Neural crest cell (in vitro differentiated cells): ENCODE results near the gene LRRC45. TPM values are rescaled to one million over a fixed set of nuclear protein-coding genes. Genes with fewer than 3 reads are reported as not detected.

Experiments
- DNase-seq: peaks from one replicate; pipeline ENCODE4 v3.0.0; 2021; ENCODE audit warnings: low read depth, mixed read lengths, low spot score
- H3K27ac Mint-ChIP-seq: one replicate; pipeline ENCODE4 v1.8.0; 2021; ENCODE audit warnings: mild to moderate bottlenecking, mixed read lengths; ENCODE audit not compliant: unreplicated experiment
- H3K27me3 Mint-ChIP-seq: 2 replicates; pipeline ENCODE4 v1.8.0; 2021; ENCODE audit warnings: low read depth, mild to moderate bottlenecking, mixed read lengths
- H3K36me3 Mint-ChIP-seq: 2 replicates; pipeline ENCODE4 v1.8.0; 2021; ENCODE audit warnings: low read depth, mild to moderate bottlenecking, mixed read lengths
- H3K4me1 Mint-ChIP-seq: 2 replicates; pipeline ENCODE4 v1.8.0; 2021; ENCODE audit warnings: mixed read lengths
- H3K4me3 Mint-ChIP-seq: one replicate; pipeline ENCODE4 v1.8.0; 2021; ENCODE audit warnings: mild to moderate bottlenecking, mixed read lengths
- H3K9me3 Mint-ChIP-seq: 2 replicates; pipeline ENCODE4 v1.8.0; 2021; ENCODE audit warnings: mixed read lengths
- CTCF ChIP-seq: fragments of 200-600 bp; sonication (generic); conservative IDR thresholded peaks from 2 replicates; pipeline ENCODE4 v1.5.0; 2021; ENCODE audit warnings: antibody characterized with exemption, mild to moderate bottlenecking
- total RNA-seq: library from RNA; stranded (reverse); gene quantifications from 2 replicates; pipeline ENCODE4 v1.2.1, GENCODE V29; 2021

The LRRC45 gene
- total RNA-seq, 1 donor from 2014 or later, result 63.5 TPM

GRCh38 chr17:82062984-82063368, 39.9 kb downstream of the LRRC45 start:
- TF ChIP-seq CTCF, result no peak
- Mint-ChIP-seq H3K4me1 (no peaks in the 10 kb centered on the region), H3K27me3 (no peaks in the 10 kb centered on the region), H3K27ac (no peak overlapping the region), H3K9me3 (no peaks in the 10 kb centered on the region), H3K36me3 (no peaks in the 10 kb centered on the region), H3K4me3 (no peak overlapping the region)
- DNase-seq, result no peak

GRCh38 chr17:82063424-82064415, 40.6 kb downstream of the LRRC45 start:
- Mint-ChIP-seq H3K4me3 (peak overlapping the region; percentile 78), H3K36me3 (no peaks in the 10 kb centered on the region), H3K27ac (no peak overlapping the region), H3K4me1 (no peaks in the 10 kb centered on the region), H3K9me3 (no peaks in the 10 kb centered on the region), H3K27me3 (no peaks in the 10 kb centered on the region)
- TF ChIP-seq CTCF, result no peak
- DNase-seq, result no peak

DNA sequence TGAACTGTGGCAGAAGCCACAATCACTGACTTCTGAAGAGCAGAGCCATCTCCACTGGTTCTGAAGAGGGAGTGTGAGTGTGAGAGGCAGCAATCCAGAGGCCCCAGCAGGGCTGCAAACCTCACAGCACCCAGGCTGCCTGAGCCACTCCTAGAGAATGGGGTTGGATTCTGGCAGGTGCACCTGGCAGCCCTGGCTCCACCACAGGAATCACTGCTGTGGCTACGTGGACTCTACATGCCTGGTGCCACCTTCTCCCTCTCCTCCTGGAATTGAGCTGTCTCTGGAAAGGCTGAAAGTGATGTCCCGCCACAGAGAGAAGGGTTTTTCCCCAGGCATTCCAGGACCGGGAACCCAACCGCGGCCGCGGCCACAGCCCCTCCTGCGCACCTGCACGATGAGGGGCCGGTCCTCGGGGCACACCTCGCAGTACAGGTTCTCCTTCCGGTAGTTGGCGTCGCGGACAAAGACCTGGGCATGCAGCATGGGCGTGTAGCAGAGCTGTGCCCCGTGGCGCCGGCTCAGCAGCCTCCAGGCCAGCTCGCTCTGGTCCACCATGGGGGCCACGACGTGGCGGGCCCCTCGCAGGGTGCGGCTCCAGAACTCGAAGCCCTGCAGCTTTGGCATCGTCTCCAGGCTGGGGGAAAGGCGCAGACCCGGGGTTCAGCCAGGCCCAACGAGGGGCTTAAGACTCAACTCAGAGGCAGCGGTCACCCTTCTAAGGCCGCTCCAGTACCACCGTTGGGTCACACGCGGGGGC, 41.5 kb downstream of the LRRC45 start:
- TF ChIP-seq CTCF, result no peak
- DNase-seq, result no peak
- Mint-ChIP-seq H3K4me1 (no peaks in the 10 kb centered on the region), H3K27me3 (no peaks in the 10 kb centered on the region), H3K27ac (no peak overlapping the region), H3K9me3 (no peaks in the 10 kb centered on the region), H3K4me3 (peak overlapping the region; percentile 78), H3K36me3 (no peaks in the 10 kb centered on the region)

GRCh38 chr17:82065193-82065637, 42.1 kb downstream of the LRRC45 start:
- Mint-ChIP-seq H3K27me3 (peaks cover 2% of the 10 kb centered on the region), H3K9me3 (no peaks in the 10 kb centered on the region), H3K36me3 (no peaks in the 10 kb centered on the region), H3K4me3 (peak overlapping the region; percentile 78), H3K4me1 (no peaks in the 10 kb centered on the region), H3K27ac (no peak overlapping the region)
- DNase-seq, result no peak
- TF ChIP-seq CTCF, result no peak

GRCh38 chr17:82065638-82066303, 42.7 kb downstream of the LRRC45 start, which contains the start of gene DUS1L:
Gene DUS1L (minus strand): TSS chr17:82065804. CDS start chr17:82065059, 745 bp downstream.
- Mint-ChIP-seq H3K4me1 (no peaks in the 10 kb centered on the region), H3K4me3 (peak within 1 kb of the TSS; percentile 86), H3K27me3 (peaks cover 6% of the 10 kb centered on the region), H3K36me3 (no peaks in the 10 kb centered on the region), H3K9me3 (no peaks in the 10 kb centered on the region), H3K27ac (no peak within 1 kb of the TSS)
- TF ChIP-seq CTCF, result no peak
- DNase-seq, result peak; percentile 59
